HCT116 (cell line): ENCODE results near the gene PDLIM5. TPM values are rescaled to one million over a fixed set of nuclear protein-coding genes. Genes with fewer than 3 reads are reported as not detected.
A peak's percentile ranks its signal among the peaks of the same experiment; 100 is the strongest.

ENCODE experiments used
- ATAC-seq: fragments of 200-7000 bp; cut with Tn5 transposase; 2 replicates; pipeline ENCODE4 v1.9.1; 2020; ENCODE audit warnings: mild to moderate bottlenecking, moderate library complexity
- BruUV-seq: library from RNA; stranded (reverse); fragments of 400-500 nt; replicated peaks from 2 replicates; lab custom pipeline; 2021; lab: Mats Ljungman, UMichigan
- CTCF ChIA-PET: fragments of 300-600 bp; sonication (Branson Sonifier 250); formaldehyde crosslinking; loops from one replicate; lab custom pipeline; 2021; ENCODE audit warnings: antibody characterized with exemption; lab: Charles Lee
- POLR2A ChIA-PET: fragments of 300-600, 350-600 bp; sonication (Branson Sonifier 250); formaldehyde crosslinking; loops from one replicate; lab custom pipeline; 2021; ENCODE audit warnings: antibody characterized with exemption; lab: Charles Lee
- RAD21 ChIA-PET, 2 experiments: fragments of 300-600 bp; sonication (Branson Sonifier 250); formaldehyde crosslinking; loops; one replicate each; lab custom pipeline; 2023; ENCODE audit warnings: low total read pairs in 2 of 2; ENCODE audit not compliant: uncharacterized antibody in 2 of 2, unreplicated experiment in 2 of 2, low non-redundant PET in 1 of 2; lab: Charles Lee
- DNase-seq: peaks from one replicate; pipeline ENCODE4 v3.0.0-alpha.2; 2010; ENCODE audit warnings: low read depth, low spot score
- H2AFZ ChIP-seq: fragments of 200-600 bp; shearing (Covaris generic), sonication (generic); 2 replicates; pipeline ENCODE4 v1.6.1; 2017; ENCODE audit warnings: low read depth, mixed run types, mixed read lengths, antibody characterized with exemption, low read length; ENCODE audit not compliant: poor library complexity, severe bottlenecking
- H3K27ac ChIP-seq: 2 replicates; pipeline ENCODE4 v1.5.1; 2012; ENCODE audit warnings: low read depth, low read length
- H3K27me3 ChIP-seq: fragments of 200-600 bp; sonication (generic); 2 replicates; pipeline ENCODE4 v1.6.1; 2016; ENCODE audit warnings: mixed run types, low read length, mixed read lengths; ENCODE audit not compliant: insufficient read depth
- H3K36me3 ChIP-seq, 2 experiments: fragments of 200-500 bp in 1 of 2; fragments of 200-600 bp in 1 of 2; sonication (Bioruptor generic) in 1 of 2; sonication (generic) in 1 of 2; 2 replicates each; pipeline versions ENCODE4 v1.5.1 to v1.6.1; 2014 to 2016; ENCODE audit warnings: low read length in 2 of 2, inconsistent platforms in 1 of 2, mixed read lengths in 1 of 2, mixed run types in 1 of 2; ENCODE audit not compliant: insufficient read depth in 2 of 2, control insufficient read depth in 1 of 2
- H3K4me1 ChIP-seq, 2 experiments: fragments of 200-600 bp in 1 of 2; sonication (generic) in 1 of 2; 2 replicates each; pipeline versions ENCODE4 v1.5.1 to v1.6.1; 2012 to 2017; ENCODE audit warnings: low read length in 2 of 2, inconsistent platforms in 1 of 2, mild to moderate bottlenecking in 1 of 2, mixed read lengths in 1 of 2, mixed run types in 1 of 2, moderate library complexity in 1 of 2; ENCODE audit not compliant: insufficient read depth in 2 of 2, control insufficient read depth in 1 of 2
- H3K4me2 ChIP-seq: fragments of 200-600 bp; sonication (generic); 2 replicates; pipeline ENCODE4 v1.6.1; 2017; ENCODE audit warnings: mixed run types, low read length, mixed read lengths
- H3K4me3 ChIP-seq, 2 experiments: fragments of 200-600 bp in 1 of 2; sonication (generic) in 1 of 2; replicated peaks in 1 of 2; 2 replicates each; pipeline ENCODE4 v1.5.1; 2011 to 2016; ENCODE audit warnings: low read length in 2 of 2, control low read depth in 1 of 2, low read depth in 1 of 2, mild to moderate bottlenecking in 1 of 2, mixed read lengths in 1 of 2, mixed run types in 1 of 2
- H3K79me2 ChIP-seq: fragments of 200-600 bp; sonication (generic); 2 replicates; pipeline ENCODE4 v1.6.1; 2017; ENCODE audit warnings: mild to moderate bottlenecking, mixed run types, low read length, moderate library complexity, mixed read lengths; ENCODE audit not compliant: insufficient read depth
- H3K9ac ChIP-seq: fragments of 200-600 bp; sonication (generic); 2 replicates; pipeline ENCODE4 v1.6.1; 2016; ENCODE audit warnings: low read length, mixed read lengths
- H3K9me2 ChIP-seq: fragments of 200-600 bp; sonication (generic), shearing (Covaris generic); 2 replicates; pipeline ENCODE4 v1.6.1; 2017; ENCODE audit warnings: mixed run types, mild to moderate bottlenecking, moderate library complexity; ENCODE audit not compliant: insufficient read depth
- H3K9me3 ChIP-seq, 2 experiments: fragments of 200-500 bp in 1 of 2; fragments of 200-600 bp in 1 of 2; sonication (Bioruptor generic) in 1 of 2; sonication (generic) in 1 of 2; 2 replicates each; pipeline ENCODE4 v1.6.1; 2014 to 2017; ENCODE audit warnings: low read length in 2 of 2, mixed read lengths in 2 of 2, inconsistent platforms in 1 of 2, low read depth in 1 of 2, mild to moderate bottlenecking in 1 of 2, mixed run types in 1 of 2, moderate library complexity in 1 of 2; ENCODE audit not compliant: control insufficient read depth in 1 of 2, insufficient read depth in 1 of 2
- H4K20me1 ChIP-seq: fragments of 200-600 bp; sonication (generic), shearing (Covaris generic); 2 replicates; pipeline ENCODE4 v1.6.1; 2017; ENCODE audit warnings: mixed run types, mild to moderate bottlenecking, moderate library complexity; ENCODE audit not compliant: insufficient read depth
- ATF3 ChIP-seq: IDR thresholded peaks from 2 replicates; pipeline ENCODE4 v1.6.1; 2012
- CBX3 ChIP-seq: IDR thresholded peaks from 2 replicates; pipeline ENCODE4 v1.6.1; 2012; ENCODE audit warnings: low read depth
- CTCF ChIP-seq, 3 experiments: fragments of 200-600 bp in 1 of 3; sonication (generic) in 1 of 3; IDR thresholded peaks in 2 of 3; conservative IDR thresholded peaks in 1 of 3; 2 replicates each; pipeline ENCODE4 v1.5.1; 2012 to 2017; ENCODE audit warnings: low read depth in 2 of 3, low read length in 2 of 3, antibody characterized with exemption in 1 of 3, borderline replicate concordance in 1 of 3, control low read depth in 1 of 3, mild to moderate bottlenecking in 1 of 3, mixed read lengths in 1 of 3, mixed run types in 1 of 3, moderate library complexity in 1 of 3; ENCODE audit not compliant: insufficient read depth in 1 of 3
- EZH2 ChIP-seq: fragments of 200-600 bp; sonication (generic); IDR thresholded peaks from 2 replicates; pipeline ENCODE4 v1.6.1; 2017; ENCODE audit warnings: antibody characterized with exemption, mixed run types
- EZH2phosphoT487 ChIP-seq: fragments of 200-600 bp; IDR thresholded peaks from 2 replicates; pipeline ENCODE4 v1.6.1; 2018; ENCODE audit warnings: antibody characterized with exemption, borderline replicate concordance
- POLR2A ChIP-seq: IDR thresholded peaks from 2 replicates; pipeline ENCODE4 v1.7.0; 2011; ENCODE audit warnings: borderline replicate concordance; ENCODE audit not compliant: insufficient read depth, insufficient read length; ENCODE audit errors: extremely low read depth
- POLR2AphosphoS5 ChIP-seq: IDR thresholded peaks from 2 replicates; pipeline ENCODE4 v1.6.1; 2011; ENCODE audit warnings: mild to moderate bottlenecking, low read depth, low read length, moderate library complexity
- RAD21 ChIP-seq: IDR thresholded peaks from 2 replicates; pipeline ENCODE4 v1.6.1; 2012; ENCODE audit warnings: low read depth, mild to moderate bottlenecking
- ZBTB33 ChIP-seq: IDR thresholded peaks from 2 replicates; pipeline ENCODE4 v1.6.1; 2011; ENCODE audit warnings: mild to moderate bottlenecking, low read length, moderate library complexity; ENCODE audit not compliant: insufficient replicate concordance; ENCODE audit errors: extremely low read depth
- ZFX ChIP-seq: fragments of 450-650 bp; IDR thresholded peaks from 2 replicates; pipeline ENCODE4 v1.6.1; 2017
- intact Hi-C: fragments of 100-400 bp; cut with micrococcal nuclease; formaldehyde crosslinking; loops from 2 replicates; pipeline ENCODE4 v1.10.0; 2022
- total RNA-seq: library from RNA; stranded (reverse); gene quantifications from one replicate; pipeline ENCODE4 v1.2.1, GENCODE V29; 2021; ENCODE audit not compliant: unreplicated experiment

Gene PDLIM5
- total RNA-seq, 1 experiment from 2014 or later, result 130 TPM

- ATAC-seq (peak; percentile 89), DNase-seq (peak; percentile 73)
- Histone ChIP-seq H3K4me1 (peaks cover 18 to 19% of the 10 kb centered on the region in 2 experiments), H3K4me3 (no peak overlapping the region), H3K9ac (no peak overlapping the region), H2AFZ (peak overlapping the region; percentile 95), H4K20me1 (no peaks in the 10 kb centered on the region), H3K79me2 (no peaks in the 10 kb centered on the region), H3K27me3 (no peaks in the 10 kb centered on the region), H3K36me3 (no peaks in the 10 kb centered on the region), H3K27ac (no peak overlapping the region), H3K9me3 (no peaks in the 10 kb centered on the region), H3K9me2 (no peaks in the 10 kb centered on the region), H3K4me2 (peak overlapping the region; percentile 33)
- intact Hi-C loops, result loop anchor here (1.0 to 10.0 kb wide), 3 partner anchors 189 to 688 kb away; no protein-coding TSS in a partner anchor
- POLR2A ChIA-PET, result interaction anchor here (0.7 kb wide), 1 partner anchor 902 kb away, joined by 5 read pairs; no protein-coding TSS in a partner anchor
- RAD21 ChIA-PET, result interaction anchor here (0.9 to 1.1 kb wide), 2 partner anchors 12 to 214 kb away, joined by 3 read pairs; no protein-coding TSS in a partner anchor
- no peak for TF ChIP-seq POLR2AphosphoS5
- TF ChIP-seq POLR2A, result no peak
- TF ChIP-seq ZFX, result no peak
- peak; percentile 76 to 85 (median 81) for TF ChIP-seq CTCF (IDR thresholded peaks at IDR 0.05 in 2 of 3, conservative IDR thresholded peaks at IDR 0.05 in 1 of 3; ENCODE audit: borderline replicate concordance in 1 of 3, insufficient read depth in 1 of 3, low read depth in 2 of 3, low read length in 2 of 3)
- no peak for TF ChIP-seq ZBTB33
- 0 out of 2 replicates have a peak, but pooled peaks have one; percentile 34 for TF ChIP-seq CBX3
- TF ChIP-seq EZH2phosphoT487, result no peak
- TF ChIP-seq EZH2, result no peak
- no peak for TF ChIP-seq ATF3
- peak; percentile 90 for TF ChIP-seq RAD21
- CTCF ChIA-PET, result interaction anchor here (0.7 to 1.5 kb wide), 18 partner anchors 9 to 615 kb away, joined by 3 to 12 read pairs (median 4); no protein-coding TSS in a partner anchor
- BruUV-seq, result no TSS peak
Measured at GRCh38 chr4:94406668-94407437, 44.9 kb upstream of the PDLIM5 start.
